ENCODE results near the gene TCTN2. TPM values are rescaled to one million over a fixed set of nuclear protein-coding genes. Genes with fewer than 3 reads are reported as not detected.

The TCTN2 gene
- total RNA-seq, 1 donor from 2014 or later: 15.8 TPM

DNA sequence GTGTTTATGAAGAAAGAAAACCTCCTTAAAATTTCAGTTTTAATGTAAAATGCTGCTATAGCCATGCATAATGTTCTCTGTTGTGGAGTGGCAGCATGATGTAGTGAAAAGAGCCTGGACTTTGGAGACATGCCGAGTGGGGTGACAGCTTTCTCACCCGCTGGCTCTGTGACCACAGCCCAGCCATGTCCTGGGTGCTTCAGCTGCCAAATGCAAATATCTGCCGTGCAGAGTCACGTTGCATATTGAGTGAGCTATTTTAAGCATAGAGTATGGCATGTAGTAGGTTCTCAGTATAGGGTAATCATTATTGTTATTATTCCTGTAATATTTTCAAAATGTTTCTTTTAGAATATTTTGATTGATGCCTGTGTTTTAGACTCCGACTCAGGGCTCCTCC is 15.5 kb upstream of the TCTN2 start:
- Mint-ChIP-seq H3K9me3 (no peaks in the 10 kb centered on the region), H3K27me3 (ENCODE audit: insufficient read depth, low read depth) (peaks cover 2% of the 10 kb centered on the region), H3K4me3 (no peak overlapping the region), H3K4me1 (no peaks in the 10 kb centered on the region), H3K36me3 (peaks cover 15% of the 10 kb centered on the region), H3K27ac (no peak overlapping the region)
- no peak for TF ChIP-seq EZH2 (IDR thresholded peaks at IDR 0.05)
- TF ChIP-seq, protein P1, sequence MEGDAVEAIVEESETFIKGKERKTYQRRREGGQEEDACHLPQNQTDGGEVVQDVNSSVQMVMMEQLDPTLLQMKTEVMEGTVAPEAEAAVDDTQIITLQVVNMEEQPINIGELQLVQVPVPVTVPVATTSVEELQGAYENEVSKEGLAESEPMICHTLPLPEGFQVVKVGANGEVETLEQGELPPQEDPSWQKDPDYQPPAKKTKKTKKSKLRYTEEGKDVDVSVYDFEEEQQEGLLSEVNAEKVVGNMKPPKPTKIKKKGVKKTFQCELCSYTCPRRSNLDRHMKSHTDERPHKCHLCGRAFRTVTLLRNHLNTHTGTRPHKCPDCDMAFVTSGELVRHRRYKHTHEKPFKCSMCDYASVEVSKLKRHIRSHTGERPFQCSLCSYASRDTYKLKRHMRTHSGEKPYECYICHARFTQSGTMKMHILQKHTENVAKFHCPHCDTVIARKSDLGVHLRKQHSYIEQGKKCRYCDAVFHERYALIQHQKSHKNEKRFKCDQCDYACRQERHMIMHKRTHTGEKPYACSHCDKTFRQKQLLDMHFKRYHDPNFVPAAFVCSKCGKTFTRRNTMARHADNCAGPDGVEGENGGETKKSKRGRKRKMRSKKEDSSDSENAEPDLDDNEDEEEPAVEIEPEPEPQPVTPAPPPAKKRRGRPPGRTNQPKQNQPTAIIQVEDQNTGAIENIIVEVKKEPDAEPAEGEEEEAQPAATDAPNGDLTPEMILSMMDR (IDR thresholded peaks at IDR 0.05): no peak
- TF ChIP-seq EZH2phosphoT487 (IDR thresholded peaks at IDR 0.05): no peak
- H3K9ac ChIP-seq: peak overlapping the region; percentile 43
- H3K9me3 ChIP-seq (ENCODE audit: low read depth): no peaks in the 10 kb centered on the region
- peaks cover 14% of the 10 kb centered on the region for H3K36me3 ChIP-seq
- no peak for DNase-seq (ENCODE audit: low spot score)
- no peaks in the 10 kb centered on the region for H3K27me3 ChIP-seq
- no peaks in the 10 kb centered on the region for H3K4me1 ChIP-seq
- no peak overlapping the region for H3K27ac ChIP-seq
- H3F3A ChIP-seq (ENCODE audit: low read depth): no peaks in the 10 kb centered on the region
- no peak overlapping the region for H2AFZ ChIP-seq (replicated peaks)
- no peak overlapping the region for H3K4me2 ChIP-seq
- H4K20me1 ChIP-seq (ENCODE audit: low read depth): no peaks in the 10 kb centered on the region
- H3K4me3 ChIP-seq: no peak overlapping the region
- no peaks in the 10 kb centered on the region for H3K79me2 ChIP-seq (ENCODE audit: low read depth)

DNA sequence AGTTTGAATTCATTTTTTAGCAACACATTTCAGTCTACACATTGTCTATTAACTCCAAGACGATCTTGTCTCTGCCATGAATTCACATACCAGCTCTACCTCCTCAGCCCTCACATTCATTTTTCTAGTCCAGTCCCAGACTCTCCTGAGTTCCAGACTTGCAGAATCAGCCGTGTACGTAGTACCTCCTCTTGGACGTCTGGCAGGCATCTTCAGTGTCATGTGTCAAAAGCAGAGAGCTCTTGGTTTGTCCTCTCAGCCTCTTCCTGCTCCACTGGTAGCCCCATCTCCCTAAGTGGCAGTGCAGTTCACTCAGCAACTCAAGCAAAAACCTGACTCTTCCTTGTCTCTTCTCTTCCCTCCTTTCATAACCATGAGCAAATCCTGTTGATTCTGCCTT is 14.5 kb upstream of the TCTN2 start:
- Histone ChIP-seq H3K9ac (no peak overlapping the region), H3K9me3 (ENCODE audit: low read depth) (no peaks in the 10 kb centered on the region), H3K36me3 (peaks cover 8% of the 10 kb centered on the region), H3K27ac (no peak overlapping the region), H3K4me3 (no peak overlapping the region), H3K4me1 (no peaks in the 10 kb centered on the region), H3K79me2 (ENCODE audit: low read depth) (no peaks in the 10 kb centered on the region), H4K20me1 (ENCODE audit: low read depth) (no peaks in the 10 kb centered on the region), H3K4me2 (no peak overlapping the region), H2AFZ (replicated peaks) (no peak overlapping the region), H3K27me3 (no peaks in the 10 kb centered on the region), H3F3A (ENCODE audit: low read depth) (no peaks in the 10 kb centered on the region)
- no peak for TF ChIP-seq EZH2phosphoT487 (IDR thresholded peaks at IDR 0.05)
- TF ChIP-seq, protein P1 (IDR thresholded peaks at IDR 0.05): no peak
- TF ChIP-seq EZH2 (IDR thresholded peaks at IDR 0.05): no peak
- Mint-ChIP-seq H3K4me3 (no peak overlapping the region), H3K27me3 (ENCODE audit: insufficient read depth, low read depth) (peaks cover 2% of the 10 kb centered on the region), H3K36me3 (peaks cover 18% of the 10 kb centered on the region), H3K4me1 (no peaks in the 10 kb centered on the region), H3K27ac (no peak overlapping the region), H3K9me3 (no peaks in the 10 kb centered on the region)
- no peak for DNase-seq (ENCODE audit: low spot score)

GRCh38 chr12:123657211-123657610 is 13.7 kb upstream of the TCTN2 start:
- Histone ChIP-seq H3K4me2 (no peak overlapping the region), H3K36me3 (peaks cover 8% of the 10 kb centered on the region), H3K9me3 (ENCODE audit: low read depth) (no peaks in the 10 kb centered on the region), H3K4me3 (no peak overlapping the region), H2AFZ (replicated peaks) (no peak overlapping the region), H3K4me1 (no peaks in the 10 kb centered on the region), H4K20me1 (ENCODE audit: low read depth) (no peaks in the 10 kb centered on the region), H3K27me3 (no peaks in the 10 kb centered on the region), H3K79me2 (ENCODE audit: low read depth) (no peaks in the 10 kb centered on the region), H3K27ac (no peak overlapping the region), H3K9ac (no peak overlapping the region), H3F3A (ENCODE audit: low read depth) (no peaks in the 10 kb centered on the region)
- Mint-ChIP-seq H3K9me3 (no peaks in the 10 kb centered on the region), H3K36me3 (peaks cover 14% of the 10 kb centered on the region), H3K27me3 (ENCODE audit: insufficient read depth, low read depth) (peaks cover 2% of the 10 kb centered on the region), H3K4me1 (no peaks in the 10 kb centered on the region), H3K4me3 (no peak overlapping the region), H3K27ac (no peak overlapping the region)
- DNase-seq (ENCODE audit: low spot score): no peak
- TF ChIP-seq EZH2 (IDR thresholded peaks at IDR 0.05): no peak
- TF ChIP-seq, protein P1 (IDR thresholded peaks at IDR 0.05): no peak
- TF ChIP-seq EZH2phosphoT487 (IDR thresholded peaks at IDR 0.05): no peak
